ENCODE results near the gene SCAF11. TPM values are rescaled to one million over a fixed set of nuclear protein-coding genes. Genes with fewer than 3 reads are reported as not detected.

SCAF11 gene
- polyA plus RNA-seq, 1 donor from 2014 or later, result 20.4 TPM

- Histone ChIP-seq H2AFZ (ENCODE audit: low read depth, low read length) (peak overlapping the region; percentile 57), H3K4me2 (ENCODE audit: low read length) (no peak overlapping the region), H3K27ac (ENCODE audit: low read length) (peak overlapping the region; percentile 21), H3K9me2 (ENCODE audit: insufficient read depth, low read length) (no peaks in the 10 kb centered on the region), H3K27me3 (ENCODE audit: insufficient read depth, low read depth, low read length) (no peaks in the 10 kb centered on the region), H3K36me3 (ENCODE audit: insufficient read depth, low read length) (no peaks in the 10 kb centered on the region), H3F3A (ENCODE audit: insufficient read depth, low read length, poor library complexity, severe bottlenecking) (no peaks in the 10 kb centered on the region), H4K20me1 (ENCODE audit: insufficient read depth) (no peaks in the 10 kb centered on the region), H3K4me3 (ENCODE audit: low read length) (peak overlapping the region; percentile 96), H3K9ac (ENCODE audit: low read length) (peak overlapping the region; percentile 30), H3K9me3 (ENCODE audit: low read length) (no peaks in the 10 kb centered on the region), H3K79me2 (replicated peaks; ENCODE audit: insufficient read depth, low read length) (peaks cover 30% of the 10 kb centered on the region)
- TF ChIP-seq SMC3 (conservative IDR thresholded peaks at IDR 0.05; ENCODE audit: poor library complexity) (no peak), RAD21 (conservative IDR thresholded peaks at IDR 0.05) (no peak), CTCF (IDR thresholded peaks at IDR 0.05; ENCODE audit: poor library complexity, severe bottlenecking) (no peak), POLR2AphosphoS5 (IDR thresholded peaks at IDR 0.05) (no peak), EZH2 (IDR thresholded peaks at IDR 0.05; ENCODE audit: borderline replicate concordance, insufficient read depth, low read length, poor library complexity, severe bottlenecking) (no peak), REST (IDR thresholded peaks at IDR 0.05; ENCODE audit: borderline replicate concordance) (no peak), EP300 (conservative IDR thresholded peaks at IDR 0.05; ENCODE audit: poor library complexity, severe bottlenecking) (no peak), MXI1 (conservative IDR thresholded peaks at IDR 0.05; ENCODE audit: poor library complexity, severe bottlenecking) (no peak), TAF1 (IDR thresholded peaks at IDR 0.05; ENCODE audit: low read depth) (no peak)
Measured at GRCh38 chr12:45991284-45992249, 1.2 kb upstream of the SCAF11 start.

- no peaks in the 10 kb centered on the region for H3K9me2 ChIP-seq (ENCODE audit: insufficient read depth, low read length)
- H3K9me3 ChIP-seq (ENCODE audit: low read length), result no peaks in the 10 kb centered on the region
- peak overlapping the region; percentile 82 for H3K9ac ChIP-seq (ENCODE audit: low read length)
- peak overlapping the region; percentile 67 for H3K27ac ChIP-seq (ENCODE audit: low read length)
- H3K4me2 ChIP-seq (ENCODE audit: low read length), result peak overlapping the region; percentile 72
- no peaks in the 10 kb centered on the region for H3F3A ChIP-seq (ENCODE audit: insufficient read depth, low read length, poor library complexity, severe bottlenecking)
- peak overlapping the region; percentile 89 for H2AFZ ChIP-seq (ENCODE audit: low read depth, low read length)
- no peaks in the 10 kb centered on the region for H3K36me3 ChIP-seq (ENCODE audit: insufficient read depth, low read length)
- H4K20me1 ChIP-seq (ENCODE audit: insufficient read depth), result no peaks in the 10 kb centered on the region
- H3K27me3 ChIP-seq (ENCODE audit: insufficient read depth, low read depth, low read length), result no peaks in the 10 kb centered on the region
- H3K4me3 ChIP-seq (ENCODE audit: low read length), result peak overlapping the region; percentile 96
- H3K79me2 ChIP-seq (replicated peaks; ENCODE audit: insufficient read depth, low read length), result peaks cover 39% of the 10 kb centered on the region
- TF ChIP-seq MXI1 (conservative IDR thresholded peaks at IDR 0.05; ENCODE audit: poor library complexity, severe bottlenecking), result peak; percentile 29
- no peak for TF ChIP-seq RAD21 (conservative IDR thresholded peaks at IDR 0.05)
- TF ChIP-seq REST (IDR thresholded peaks at IDR 0.05; ENCODE audit: borderline replicate concordance), result no peak
- TF ChIP-seq POLR2AphosphoS5 (IDR thresholded peaks at IDR 0.05), result no peak
Measured at GRCh38 chr12:45989721-45990467, 480 bp downstream of the SCAF11 start.

All from neural cell (in vitro differentiated cells).